ENCODE results near the gene IGFBPL1.
A peak's percentile ranks its signal among the peaks of the same experiment; 100 is the strongest.

The IGFBPL1 gene

DNA sequence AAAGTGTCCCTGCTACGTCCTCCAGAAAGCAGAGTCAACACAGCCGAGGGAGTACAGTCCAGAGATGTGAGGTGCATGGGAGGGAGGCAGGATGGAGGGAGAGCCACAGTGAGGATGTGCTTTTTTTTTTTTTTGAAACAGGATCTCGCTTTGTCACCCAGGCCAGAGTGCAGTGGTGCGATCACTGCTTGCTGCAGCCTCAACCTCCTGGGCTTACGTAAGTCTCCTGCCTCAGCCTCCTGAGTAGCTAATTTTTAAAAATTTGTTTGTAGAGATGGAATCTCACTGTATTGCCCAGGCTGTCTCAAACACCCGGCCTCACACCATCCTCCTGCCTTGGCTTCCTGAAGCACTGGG is 65.0 kb downstream of the IGFBPL1 start:
- no CpG with 5 or more reads among the region's 6 CpGs for WGBS, 2 donors (ENCODE audit: extremely low coverage in 2 of 2, insufficient read length in 2 of 2, insufficient replicate concordance in 1 of 2)
- H3K4me3 ChIP-seq (ENCODE audit: low read length in 2 of 2), result no peak overlapping the region
- H3K4ac ChIP-seq (ENCODE audit: low read length), result no peak overlapping the region
- H2BK120ac ChIP-seq (ENCODE audit: low read depth, low read length), result no peak overlapping the region
- H3K27ac ChIP-seq (replicated peaks; ENCODE audit: low read length), result no peak overlapping the region
- no peak overlapping the region for H3K4me2 ChIP-seq (ENCODE audit: insufficient read depth, low read length, poor library complexity, severe bottlenecking)
- no peak overlapping the region for H2BK5ac ChIP-seq (ENCODE audit: low read length)
- H3K23ac ChIP-seq (ENCODE audit: low read depth, low read length, poor library complexity), result no peak overlapping the region
- no peaks in the 10 kb centered on the region for H3K9me3 ChIP-seq (replicated peaks in 1 of 2; ENCODE audit: control insufficient read depth in 2 of 2, insufficient read depth in 1 of 2, low read depth in 1 of 2, low read length in 2 of 2)
- H3K36me3 ChIP-seq (replicated peaks in 1 of 2; ENCODE audit: control insufficient read depth in 2 of 2, insufficient read depth in 2 of 2, low read length in 2 of 2), result no peaks in the 10 kb centered on the region
- H3K18ac ChIP-seq (ENCODE audit: low read length), result no peak overlapping the region
- H3K9ac ChIP-seq (ENCODE audit: low read depth, low read length, poor library complexity), result no peak overlapping the region
- no peak overlapping the region for H3K14ac ChIP-seq (ENCODE audit: low read length)
- H3K27me3 ChIP-seq (ENCODE audit: control insufficient read depth in 3 of 3, insufficient read depth in 3 of 3, low read depth in 1 of 3, low read length in 3 of 3), result peaks cover 0 to 19% (median 0%) of the 10 kb centered on the region in 3 experiments
- H4K91ac ChIP-seq (ENCODE audit: low read depth, low read length, poor library complexity), result no peak overlapping the region
- DNase-seq (ENCODE audit: low spot score), result no peak
- H3K4me1 ChIP-seq (ENCODE audit: control insufficient read depth in 2 of 2, insufficient read depth in 1 of 2, low read depth in 1 of 2, low read length in 2 of 2), result peaks cover 8 to 14% of the 10 kb centered on the region in 2 donors
- no peak overlapping the region for H2BK12ac ChIP-seq (ENCODE audit: low read length)
- H4K8ac ChIP-seq (ENCODE audit: low read depth, low read length), result no peak overlapping the region
- H3K79me1 ChIP-seq (ENCODE audit: low read depth, low read length), result no peaks in the 10 kb centered on the region
- no peak overlapping the region for H2BK15ac ChIP-seq (ENCODE audit: low read length)
- H2AFZ ChIP-seq (ENCODE audit: low read length), result no peak overlapping the region
- no peak overlapping the region for H2AK5ac ChIP-seq (ENCODE audit: low read depth, low read length)

DNA sequence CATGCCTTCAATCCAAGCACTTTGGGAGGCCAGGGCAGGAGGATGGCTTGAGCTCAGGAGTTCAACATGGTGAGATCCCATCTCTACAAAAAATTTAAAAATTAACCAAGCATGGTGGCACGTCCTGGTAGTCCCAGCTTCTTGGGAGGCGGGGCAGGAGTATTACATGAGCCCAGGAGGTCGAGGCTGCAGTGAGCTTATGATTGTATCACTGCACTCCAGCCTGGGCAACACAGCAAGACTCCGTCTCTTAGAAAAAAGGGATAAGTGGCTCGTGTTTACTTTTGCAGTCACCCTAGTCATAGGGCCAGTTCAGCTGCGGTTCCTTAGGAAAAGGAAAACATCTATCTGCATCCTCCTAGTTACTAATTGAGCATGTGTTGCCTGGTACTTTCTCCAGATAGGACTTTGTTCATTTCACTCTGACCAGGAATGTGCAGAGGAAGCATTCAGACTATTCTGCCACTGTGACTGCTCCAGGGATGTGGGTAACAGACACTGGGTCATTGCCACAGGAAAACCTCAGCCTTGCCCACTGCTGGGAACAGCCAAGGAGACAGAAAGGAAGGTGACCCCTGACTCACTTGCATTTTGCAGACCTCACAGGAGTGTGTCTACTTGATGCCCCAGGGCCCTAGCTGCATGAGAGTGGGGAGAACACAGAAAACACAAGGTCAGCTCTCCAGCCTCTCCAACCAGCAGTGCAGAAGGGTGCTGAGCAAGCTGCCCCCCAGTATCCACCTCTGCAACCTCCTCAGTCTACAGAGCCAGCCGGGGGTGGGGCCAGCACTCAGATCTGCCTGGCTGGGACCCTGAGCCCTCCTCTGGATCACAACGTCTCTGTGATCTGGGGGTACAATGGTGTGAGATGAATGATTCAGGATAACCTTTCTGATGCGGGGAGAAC is 65.6 kb downstream of the IGFBPL1 start:
- Histone ChIP-seq H3K27ac (replicated peaks; ENCODE audit: low read length) (no peak overlapping the region), H3K4ac (ENCODE audit: low read length) (no peak overlapping the region), H3K4me3 (ENCODE audit: low read length in 2 of 2) (no peak overlapping the region), H3K18ac (ENCODE audit: low read length) (no peak overlapping the region), H2AK5ac (ENCODE audit: low read depth, low read length) (no peak overlapping the region), H3K36me3 (replicated peaks in 1 of 2; ENCODE audit: control insufficient read depth in 2 of 2, insufficient read depth in 2 of 2, low read length in 2 of 2) (no peaks in the 10 kb centered on the region), H3K4me1 (ENCODE audit: control insufficient read depth in 2 of 2, insufficient read depth in 1 of 2, low read depth in 1 of 2, low read length in 2 of 2) (peaks cover 8 to 14% of the 10 kb centered on the region in 2 donors), H4K91ac (ENCODE audit: low read depth, low read length, poor library complexity) (no peak overlapping the region), H2BK120ac (ENCODE audit: low read depth, low read length) (no peak overlapping the region), H3K23ac (ENCODE audit: low read depth, low read length, poor library complexity) (no peak overlapping the region), H4K8ac (ENCODE audit: low read depth, low read length) (no peak overlapping the region), H3K9me3 (replicated peaks in 1 of 2; ENCODE audit: control insufficient read depth in 2 of 2, insufficient read depth in 1 of 2, low read depth in 1 of 2, low read length in 2 of 2) (no peaks in the 10 kb centered on the region), H3K9ac (ENCODE audit: low read depth, low read length, poor library complexity) (no peak overlapping the region), H2BK15ac (ENCODE audit: low read length) (no peak overlapping the region), H3K27me3 (ENCODE audit: control insufficient read depth in 3 of 3, insufficient read depth in 3 of 3, low read depth in 1 of 3, low read length in 3 of 3) (peaks cover 0 to 24% (median 0%) of the 10 kb centered on the region in 3 experiments), H3K4me2 (ENCODE audit: insufficient read depth, low read length, poor library complexity, severe bottlenecking) (no peak overlapping the region), H2BK5ac (ENCODE audit: low read length) (no peak overlapping the region), H3K79me1 (ENCODE audit: low read depth, low read length) (no peaks in the 10 kb centered on the region), H3K14ac (ENCODE audit: low read length) (no peak overlapping the region), H2AFZ (ENCODE audit: low read length) (no peak overlapping the region), H2BK12ac (ENCODE audit: low read length) (no peak overlapping the region)
- no peak for DNase-seq (ENCODE audit: low spot score)
- WGBS, 2 donors (ENCODE audit: extremely low coverage in 2 of 2, insufficient read length in 2 of 2, insufficient replicate concordance in 1 of 2), result no CpG with 5 or more reads among the region's 9 CpGs

GRCh38 chr9:38357350-38358114 is 66.7 kb downstream of the IGFBPL1 start:
- peak overlapping the region; percentile 15 for H3K18ac ChIP-seq (ENCODE audit: low read length)
- no peak overlapping the region for H2AK5ac ChIP-seq (ENCODE audit: low read depth, low read length)
- H3K9ac ChIP-seq (ENCODE audit: low read depth, low read length, poor library complexity), result no peak overlapping the region
- no peak overlapping the region for H2BK15ac ChIP-seq (ENCODE audit: low read length)
- no peak overlapping the region for H2BK12ac ChIP-seq (ENCODE audit: low read length)
- H2BK120ac ChIP-seq (ENCODE audit: low read depth, low read length), result no peak overlapping the region
- H3K4me3 ChIP-seq (ENCODE audit: low read length in 2 of 2), result no peak overlapping the region
- H3K14ac ChIP-seq (ENCODE audit: low read length), result no peak overlapping the region
- no peak overlapping the region for H3K4me2 ChIP-seq (ENCODE audit: insufficient read depth, low read length, poor library complexity, severe bottlenecking)
- H2AFZ ChIP-seq (ENCODE audit: low read length), result no peak overlapping the region
- no peaks in the 10 kb centered on the region for H3K79me1 ChIP-seq (ENCODE audit: low read depth, low read length)
- no peaks in the 10 kb centered on the region for H3K36me3 ChIP-seq (replicated peaks in 1 of 2; ENCODE audit: control insufficient read depth in 2 of 2, insufficient read depth in 2 of 2, low read length in 2 of 2)
- H3K4ac ChIP-seq (ENCODE audit: low read length), result no peak overlapping the region
- DNase-seq (ENCODE audit: low spot score), result no peak
- no peak overlapping the region for H2BK5ac ChIP-seq (ENCODE audit: low read length)
- peaks cover 12 to 14% of the 10 kb centered on the region in 2 donors for H3K4me1 ChIP-seq (ENCODE audit: control insufficient read depth in 2 of 2, insufficient read depth in 1 of 2, low read depth in 1 of 2, low read length in 2 of 2)
- H4K91ac ChIP-seq (ENCODE audit: low read depth, low read length, poor library complexity), result no peak overlapping the region
- H3K9me3 ChIP-seq (replicated peaks in 1 of 2; ENCODE audit: control insufficient read depth in 2 of 2, insufficient read depth in 1 of 2, low read depth in 1 of 2, low read length in 2 of 2), result no peaks in the 10 kb centered on the region
- H3K27ac ChIP-seq (replicated peaks; ENCODE audit: low read length), result no peak overlapping the region
- H3K23ac ChIP-seq (ENCODE audit: low read depth, low read length, poor library complexity), result no peak overlapping the region
- H3K27me3 ChIP-seq (ENCODE audit: control insufficient read depth in 3 of 3, insufficient read depth in 3 of 3, low read depth in 1 of 3, low read length in 3 of 3), result peaks cover 0 to 24% (median 0%) of the 10 kb centered on the region in 3 experiments
- no CpG with 5 or more reads among the region's 5 CpGs for WGBS, 2 donors (ENCODE audit: extremely low coverage in 2 of 2, insufficient read length in 2 of 2, insufficient replicate concordance in 1 of 2)
- H4K8ac ChIP-seq (ENCODE audit: low read depth, low read length), result no peak overlapping the region

DNA sequence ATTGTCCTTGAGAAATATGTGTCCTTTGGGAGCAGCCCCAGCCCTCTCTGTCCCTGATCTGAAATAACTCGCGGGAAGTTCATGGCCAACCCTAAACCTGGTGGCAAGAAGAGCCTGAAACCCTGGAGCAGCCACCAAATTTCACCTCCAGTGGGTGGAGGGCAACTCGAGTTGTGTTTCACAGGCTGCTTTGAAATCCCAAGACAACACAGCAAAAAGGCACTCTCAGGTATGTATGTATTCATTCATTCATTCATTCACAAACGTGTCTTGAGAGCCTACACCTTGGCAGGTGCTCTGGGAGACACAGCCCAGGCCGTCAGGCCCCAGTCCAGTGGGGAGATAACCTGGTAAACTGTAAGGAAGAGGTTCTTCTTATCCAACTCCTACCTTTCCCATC is 67.4 kb downstream of the IGFBPL1 start:
- Histone ChIP-seq H3K4ac (ENCODE audit: low read length) (no peak overlapping the region), H2BK120ac (ENCODE audit: low read depth, low read length) (no peak overlapping the region), H3K14ac (ENCODE audit: low read length) (no peak overlapping the region), H2AFZ (ENCODE audit: low read length) (no peak overlapping the region), H3K27me3 (ENCODE audit: control insufficient read depth in 3 of 3, insufficient read depth in 3 of 3, low read depth in 1 of 3, low read length in 3 of 3) (peaks cover 0 to 24% (median 0%) of the 10 kb centered on the region in 3 experiments), H2BK12ac (ENCODE audit: low read length) (no peak overlapping the region), H2AK5ac (ENCODE audit: low read depth, low read length) (no peak overlapping the region), H3K4me2 (ENCODE audit: insufficient read depth, low read length, poor library complexity, severe bottlenecking) (no peak overlapping the region), H3K27ac (replicated peaks; ENCODE audit: low read length) (no peak overlapping the region), H3K4me1 (ENCODE audit: control insufficient read depth in 2 of 2, insufficient read depth in 1 of 2, low read depth in 1 of 2, low read length in 2 of 2) (peaks cover 9 to 11% of the 10 kb centered on the region in 2 donors), H3K9me3 (replicated peaks in 1 of 2; ENCODE audit: control insufficient read depth in 2 of 2, insufficient read depth in 1 of 2, low read depth in 1 of 2, low read length in 2 of 2) (no peaks in the 10 kb centered on the region), H2BK5ac (ENCODE audit: low read length) (no peak overlapping the region), H2BK15ac (ENCODE audit: low read length) (no peak overlapping the region), H3K23ac (ENCODE audit: low read depth, low read length, poor library complexity) (no peak overlapping the region), H4K8ac (ENCODE audit: low read depth, low read length) (no peak overlapping the region), H3K9ac (ENCODE audit: low read depth, low read length, poor library complexity) (no peak overlapping the region), H3K4me3 (ENCODE audit: low read length in 2 of 2) (no peak overlapping the region), H4K91ac (ENCODE audit: low read depth, low read length, poor library complexity) (no peak overlapping the region), H3K79me1 (ENCODE audit: low read depth, low read length) (no peaks in the 10 kb centered on the region), H3K36me3 (replicated peaks in 1 of 2; ENCODE audit: control insufficient read depth in 2 of 2, insufficient read depth in 2 of 2, low read length in 2 of 2) (no peaks in the 10 kb centered on the region), H3K18ac (ENCODE audit: low read length) (no peak overlapping the region)
- DNase-seq (ENCODE audit: low spot score), result no peak
- WGBS, 2 donors (ENCODE audit: extremely low coverage in 2 of 2, insufficient read length in 2 of 2, insufficient replicate concordance in 1 of 2), result no CpG with 5 or more reads among the region's 5 CpGs
